Stimulated activated CD4-positive, alpha-beta T cell treated with anti-CD3 and anti-CD28 coated beads, Interleukin-15, amount 100 ng/mL, for 1 hour (primary cell): ENCODE measurements around the gene NTSR1.
"Not testable (repeated sequence)": the region's sequence is repeated elsewhere in the genome, so short reads cannot be mapped to it uniquely, and the experiment has no call there.

Experiments used
- DNase-seq, 2 donors: peaks; one replicate each; pipeline ENCODE4 v3.0.0-alpha.2; 2020; ENCODE audit warnings: low read depth in 1 of 2, low spot score in 1 of 2

NTSR1 gene

GRCh38 chr20:62671765-62672164 lies 36.9 kb upstream of the NTSR1 start:
- no peak for DNase-seq

- DNase-seq: no peak
Observed at GRCh38 chr20:62674370-62674769, 34.3 kb upstream of the NTSR1 start.

- no peak for DNase-seq
Observed at GRCh38 chr20:62675156-62675876, 33.3 kb upstream of the NTSR1 start.

- no peak for DNase-seq
Observed at GRCh38 chr20:62675877-62676260, 32.8 kb upstream of the NTSR1 start.

GRCh38 chr20:62676976-62677375 lies 31.7 kb upstream of the NTSR1 start:
- no peak for DNase-seq

- no peak for DNase-seq
Observed at GRCh38 chr20:62677678-62678077, 31.0 kb upstream of the NTSR1 start.

- no peak for DNase-seq
Observed at GRCh38 chr20:62678553-62678952, 30.1 kb upstream of the NTSR1 start.

GRCh38 chr20:62679978-62680589 lies 28.6 kb upstream of the NTSR1 start:
- DNase-seq: no peak

GRCh38 chr20:62682912-62683517 lies 25.6 kb upstream of the NTSR1 start:
- DNase-seq: no peak

- not testable (repeated sequence) for DNase-seq
Observed at GRCh38 chr20:62683660-62684322, 24.8 kb upstream of the NTSR1 start.

GRCh38 chr20:62684981-62685380 lies 23.7 kb upstream of the NTSR1 start:
- no peak for DNase-seq

GRCh38 chr20:62685781-62686555 lies 22.7 kb upstream of the NTSR1 start:
- DNase-seq: no peak

GRCh38 chr20:62686869-62687830 lies 21.5 kb upstream of the NTSR1 start:
- DNase-seq: no peak

- no peak for DNase-seq
Observed at GRCh38 chr20:62688083-62688482, 20.6 kb upstream of the NTSR1 start.

- no peak for DNase-seq
Observed at GRCh38 chr20:62688855-62689460, 19.7 kb upstream of the NTSR1 start.

GRCh38 chr20:62689861-62690260 lies 18.8 kb upstream of the NTSR1 start:
- DNase-seq: no peak

- DNase-seq: no peak
Observed at GRCh38 chr20:62690261-62690820, 18.3 kb upstream of the NTSR1 start.

GRCh38 chr20:62691487-62691886 lies 17.1 kb upstream of the NTSR1 start:
- no peak for DNase-seq

GRCh38 chr20:62692176-62692575 lies 16.5 kb upstream of the NTSR1 start:
- DNase-seq: no peak
